Adrenal gland (tissue), 5 donors: ENCODE data around the gene VNN1.

Source experiments
- POLR2A ChIP-seq, 2 donors: fragments of 450-650 bp; IDR thresholded peaks; one replicate each; pipeline ENCODE4 v1.6.1; 2017; ENCODE audit warnings: antibody characterized with exemption in 2 of 2, mild to moderate bottlenecking in 2 of 2, moderate library complexity in 1 of 2
- TF ChIP-seq, protein P1 (sequence below), 6 experiments: fragments of 450-650 bp in 4 of 6; fragments of 200-600 bp in 2 of 6; sonication (generic) in 1 of 6; IDR thresholded peaks; 1 replicate in 5 of 6; 2 replicates in 1 of 6; pipeline versions ENCODE4 v1.5.1 to v1.8.0; 2016 to 2021; ENCODE audit warnings: antibody characterized with exemption in 6 of 6, mild to moderate bottlenecking in 2 of 6, moderate library complexity in 1 of 6
- donor health status: DM: no; HTN: no; CAD: no.

GRCh38 chr6:132736239-132736638, 22.4 kb upstream of the VNN1 start:
- TF ChIP-seq, protein P1, sequence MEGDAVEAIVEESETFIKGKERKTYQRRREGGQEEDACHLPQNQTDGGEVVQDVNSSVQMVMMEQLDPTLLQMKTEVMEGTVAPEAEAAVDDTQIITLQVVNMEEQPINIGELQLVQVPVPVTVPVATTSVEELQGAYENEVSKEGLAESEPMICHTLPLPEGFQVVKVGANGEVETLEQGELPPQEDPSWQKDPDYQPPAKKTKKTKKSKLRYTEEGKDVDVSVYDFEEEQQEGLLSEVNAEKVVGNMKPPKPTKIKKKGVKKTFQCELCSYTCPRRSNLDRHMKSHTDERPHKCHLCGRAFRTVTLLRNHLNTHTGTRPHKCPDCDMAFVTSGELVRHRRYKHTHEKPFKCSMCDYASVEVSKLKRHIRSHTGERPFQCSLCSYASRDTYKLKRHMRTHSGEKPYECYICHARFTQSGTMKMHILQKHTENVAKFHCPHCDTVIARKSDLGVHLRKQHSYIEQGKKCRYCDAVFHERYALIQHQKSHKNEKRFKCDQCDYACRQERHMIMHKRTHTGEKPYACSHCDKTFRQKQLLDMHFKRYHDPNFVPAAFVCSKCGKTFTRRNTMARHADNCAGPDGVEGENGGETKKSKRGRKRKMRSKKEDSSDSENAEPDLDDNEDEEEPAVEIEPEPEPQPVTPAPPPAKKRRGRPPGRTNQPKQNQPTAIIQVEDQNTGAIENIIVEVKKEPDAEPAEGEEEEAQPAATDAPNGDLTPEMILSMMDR (IDR thresholded peaks at IDR 0.05): no peak
- TF ChIP-seq POLR2A (IDR thresholded peaks at IDR 0.05): no peak
